Measurements from ENCODE around the gene TK1. TPM values are rescaled to one million over a fixed set of nuclear protein-coding genes. Genes with fewer than 3 reads are reported as not detected.
A peak's percentile ranks its signal among the peaks of the same experiment; 100 is the strongest.

TK1 gene
- total RNA-seq, 1 donor from 2014 or later = 1.2 TPM

- intact Hi-C loops (cut with DNase I) = no loop called here
These were observed 36.9 kb upstream of the TK1 start for GRCh38 chr17:78223765-78224164.

GRCh38 chr17:78223061-78223460 lies 36.2 kb upstream of the TK1 start:
- no peak for DNase-seq (ENCODE audit: low spot score)
- intact Hi-C loops (cut with DNase I) = no loop called here

More at GRCh38 chr17:78223765-78224164, 36.9 kb upstream of the TK1 start:
- DNase-seq (ENCODE audit: low spot score) = no peak

GRCh38 chr17:78219396-78220150 lies 32.7 kb upstream of the TK1 start:
- DNase-seq (ENCODE audit: low spot score) = no peak
- intact Hi-C loops (cut with DNase I) = no loop called here

- intact Hi-C loops (cut with DNase I) = loop anchor here (1.0 kb wide), 1 partner anchor 40 kb away; no protein-coding TSS in a partner anchor
- DNase-seq (ENCODE audit: low spot score) = no peak
These were observed 27.8 kb upstream of the TK1 start for GRCh38 chr17:78214706-78215061.

GRCh38 chr17:78214016-78214705 lies 27.3 kb upstream of the TK1 start, which contains the start of gene BIRC5:
Gene BIRC5, plus strand, starts transcription at chr17:78214253. Its CDS starts 64 bp downstream, at chr17:78214317.
- DNase-seq (ENCODE audit: low spot score) = peak; percentile 94
- intact Hi-C loops (cut with DNase I) = loop anchor here (1.0 kb wide), 1 partner anchor 40 kb away; no protein-coding TSS in a partner anchor

GRCh38 chr17:78211032-78211431 lies 24.2 kb upstream of the TK1 start:
- intact Hi-C loops (cut with DNase I) = no loop called here
- no peak for DNase-seq (ENCODE audit: low spot score)

- intact Hi-C loops (cut with DNase I) = no loop called here
- DNase-seq (ENCODE audit: low spot score) = no peak
These were observed 23.3 kb upstream of the TK1 start for GRCh38 chr17:78210111-78210510.

- intact Hi-C loops (cut with DNase I) = no loop called here
- no peak for DNase-seq (ENCODE audit: low spot score)
These were observed 21.6 kb upstream of the TK1 start for GRCh38 chr17:78208486-78208885.

- intact Hi-C loops (cut with DNase I) = no loop called here
These were observed 19.4 kb upstream of the TK1 start for GRCh38 chr17:78206298-78206697.

GRCh38 chr17:78205124-78205775 lies 18.4 kb upstream of the TK1 start:
- DNase-seq (ENCODE audit: low spot score) = no peak

More at GRCh38 chr17:78206298-78206697, 19.4 kb upstream of the TK1 start:
- DNase-seq (ENCODE audit: low spot score) = no peak

GRCh38 chr17:78204387-78205123 lies 17.7 kb upstream of the TK1 start:
- DNase-seq (ENCODE audit: low spot score) = no peak
- intact Hi-C loops (cut with DNase I) = no loop called here

More at GRCh38 chr17:78205124-78205775, 18.4 kb upstream of the TK1 start:
- intact Hi-C loops (cut with DNase I) = no loop called here

- DNase-seq (ENCODE audit: low spot score) = no peak
- intact Hi-C loops (cut with DNase I) = no loop called here
These were observed 15.8 kb upstream of the TK1 start for GRCh38 chr17:78202666-78203065.

- intact Hi-C loops (cut with DNase I) = no loop called here
- DNase-seq (ENCODE audit: low spot score) = no peak
These were observed 13.6 kb upstream of the TK1 start for GRCh38 chr17:78200451-78200850.

- intact Hi-C loops (cut with DNase I) = no loop called here
- no peak for DNase-seq (ENCODE audit: low spot score)
These were observed 10.4 kb upstream of the TK1 start for GRCh38 chr17:78197147-78197832.

- no peak for DNase-seq (ENCODE audit: low spot score)
These were observed 9.9 kb upstream of the TK1 start for GRCh38 chr17:78196716-78197115.

GRCh38 chr17:78185981-78186691 lies 716 bp downstream of the TK1 start:
- intact Hi-C loops (cut with DNase I) = no loop called here
- no peak for DNase-seq (ENCODE audit: low spot score)

More at GRCh38 chr17:78196716-78197115, 9.9 kb upstream of the TK1 start:
- intact Hi-C loops (cut with DNase I) = no loop called here

GRCh38 chr17:78184868-78185267 lies 2.0 kb downstream of the TK1 start:
- DNase-seq (ENCODE audit: low spot score) = no peak
- intact Hi-C loops (cut with DNase I) = no loop called here

GRCh38 chr17:78184351-78184750 lies 2.5 kb downstream of the TK1 start:
- no peak for DNase-seq (ENCODE audit: low spot score)
- intact Hi-C loops (cut with DNase I) = no loop called here

GRCh38 chr17:78183916-78184315 lies 2.9 kb downstream of the TK1 start:
- DNase-seq (ENCODE audit: low spot score) = no peak
- intact Hi-C loops (cut with DNase I) = no loop called here
